ENCODE measurements around the gene MERTK.
"Not testable (repeated sequence)": the region's sequence is repeated elsewhere in the genome, so short reads cannot be mapped to it uniquely, and the experiment has no call there.

Gene MERTK

GRCh38 chr2:112008910-112009485 is 110.6 kb downstream of the MERTK start:
- DNase-seq (ENCODE audit: low read depth), result no peak

GRCh38 chr2:112010751-112011150 is 112.3 kb downstream of the MERTK start:
- DNase-seq (ENCODE audit: low read depth), result no peak

- no peak for DNase-seq (ENCODE audit: low read depth)
Measured at GRCh38 chr2:112012556-112012955, 114.1 kb downstream of the MERTK start.

- DNase-seq (ENCODE audit: low read depth), result no peak
Measured at GRCh38 chr2:112018846-112019245, 120.4 kb downstream of the MERTK start.

GRCh38 chr2:112019569-112019982 is 121.2 kb downstream of the MERTK start:
- no peak for DNase-seq (ENCODE audit: low read depth)

GRCh38 chr2:112020561-112020960 is 122.2 kb downstream of the MERTK start:
- DNase-seq (ENCODE audit: low read depth), result no peak

- DNase-seq (ENCODE audit: low read depth), result no peak
Measured at GRCh38 chr2:112021290-112021689, 122.9 kb downstream of the MERTK start.

GRCh38 chr2:112021781-112022231 is 123.4 kb downstream of the MERTK start:
- DNase-seq (ENCODE audit: low read depth), result no peak

- DNase-seq (ENCODE audit: low read depth), result no peak
Measured at GRCh38 chr2:112023707-112024106, 125.3 kb downstream of the MERTK start.

- DNase-seq (ENCODE audit: low read depth), result no peak
Measured at GRCh38 chr2:112024231-112024630, 125.8 kb downstream of the MERTK start.

GRCh38 chr2:112024896-112025491 is 126.6 kb downstream of the MERTK start:
- DNase-seq (ENCODE audit: low read depth), result no peak

GRCh38 chr2:112026509-112026908 is 128.1 kb downstream of the MERTK start:
- no peak for DNase-seq (ENCODE audit: low read depth)

GRCh38 chr2:112027767-112028166 is 129.4 kb downstream of the MERTK start:
- no peak for DNase-seq (ENCODE audit: low read depth)

GRCh38 chr2:112029164-112029563 is 130.8 kb downstream of the MERTK start:
- DNase-seq (ENCODE audit: low read depth), result no peak

- DNase-seq (ENCODE audit: low read depth), result no peak
Measured at GRCh38 chr2:112031473-112032223, 133.2 kb downstream of the MERTK start.

- no peak for DNase-seq (ENCODE audit: low read depth)
Measured at GRCh38 chr2:112032224-112032586, 133.8 kb downstream of the MERTK start.

GRCh38 chr2:112032689-112033465 is 134.5 kb downstream of the MERTK start:
- DNase-seq (ENCODE audit: low read depth), result no peak

- DNase-seq (ENCODE audit: low read depth), result no peak
Measured at GRCh38 chr2:112033600-112033999, 135.2 kb downstream of the MERTK start.

- DNase-seq (ENCODE audit: low read depth), result no peak
Measured at GRCh38 chr2:112034924-112035323, 136.5 kb downstream of the MERTK start.

GRCh38 chr2:112035786-112036185 is 137.4 kb downstream of the MERTK start:
- DNase-seq (ENCODE audit: low read depth), result no peak

- not testable (repeated sequence) for DNase-seq (ENCODE audit: low read depth)
Measured at GRCh38 chr2:112039556-112039955, 141.1 kb downstream of the MERTK start.

- DNase-seq (ENCODE audit: low read depth), result not testable (repeated sequence)
Measured at GRCh38 chr2:112040066-112040465, 141.7 kb downstream of the MERTK start.

GRCh38 chr2:112041460-112041859 is 143.1 kb downstream of the MERTK start:
- not testable (repeated sequence) for DNase-seq (ENCODE audit: low read depth)

Measured in T-helper 22 cell (primary cell).